ENCODE measurements around the gene BABAM2. TPM values are rescaled to one million over a fixed set of nuclear protein-coding genes. Genes with fewer than 3 reads are reported as not detected.

Gene BABAM2
- total and polyA plus RNA-seq, 3 experiments from 2014 or later, result 59.4 to 66.7 (median 65.6) TPM

DNA sequence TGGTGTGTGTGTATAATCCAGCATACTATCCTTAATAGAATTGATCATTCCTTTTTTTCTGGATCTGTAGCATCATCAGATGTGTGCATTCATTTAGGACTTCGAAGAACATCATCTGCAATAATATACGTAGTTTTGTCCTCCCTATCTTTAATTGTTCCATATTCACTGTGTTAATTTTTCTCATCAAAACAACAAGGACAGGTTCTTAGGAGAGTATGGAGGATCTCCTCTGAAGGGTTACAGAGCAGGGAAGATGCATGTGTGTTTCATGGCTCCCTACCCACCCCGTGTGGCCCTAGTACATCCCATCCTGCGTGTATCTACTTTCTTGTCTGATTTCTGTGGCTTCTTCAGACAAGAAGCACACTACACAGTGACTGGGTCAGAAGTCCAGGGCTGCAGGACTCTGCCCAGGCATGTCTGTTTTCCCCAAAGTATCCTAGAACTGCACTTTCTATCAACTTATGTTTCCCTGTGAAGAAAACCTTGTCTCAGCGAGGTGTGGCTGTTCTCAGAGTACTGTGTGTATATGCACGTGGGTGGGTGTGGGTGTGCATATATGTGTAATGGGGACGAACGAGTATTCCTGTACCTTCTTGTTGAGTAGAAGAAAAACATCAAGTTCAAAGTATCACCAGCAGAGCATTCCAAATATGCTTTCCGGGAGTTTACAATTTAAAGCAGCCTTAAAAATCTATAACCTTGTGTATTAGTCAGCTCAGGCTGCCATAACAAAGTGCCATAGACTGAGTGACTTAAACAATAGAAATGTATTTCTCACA lies 281.8 kb downstream of the BABAM2 start:
- H3K9me3 Mint-ChIP-seq, result peaks cover 0 to 13% (median 13%) of the 10 kb centered on the region in 5 donors

GRCh38 chr2:28173377-28173776 lies 282.8 kb downstream of the BABAM2 start:
- ChIA-PET POLR2A (no interaction called here), CTCF (no interaction called here)
- H3K4me1 ChIP-seq (ENCODE audit: insufficient read depth, low read length), result no peaks in the 10 kb centered on the region
- no peaks in the 10 kb centered on the region for H3K27me3 ChIP-seq (ENCODE audit: insufficient read depth, low read length, poor library complexity, severe bottlenecking)
- H3K27ac ChIP-seq (ENCODE audit: low read depth, low read length), result no peak overlapping the region
- peaks cover 0 to 1% of the 10 kb centered on the region in 2 donors for H3K27me3 Mint-ChIP-seq
- peaks cover 4 to 19% (median 5%) of the 10 kb centered on the region in 3 donors for H3K36me3 Mint-ChIP-seq
- H3K4me3 Mint-ChIP-seq, result no peak overlapping the region
- no peaks in the 10 kb centered on the region for H3K4me1 Mint-ChIP-seq
- H3K9me3 ChIP-seq (ENCODE audit: low read length), result no peaks in the 10 kb centered on the region
- no peak for DNase-seq
- H3K27ac Mint-ChIP-seq, result no peak overlapping the region
- peaks cover 0 to 19% (median 16%) of the 10 kb centered on the region in 5 donors for H3K9me3 Mint-ChIP-seq
- H3K4me3 ChIP-seq (ENCODE audit: low read length), result no peak overlapping the region
- H3K36me3 ChIP-seq (ENCODE audit: insufficient read depth, low read length), result no peaks in the 10 kb centered on the region

More for the DNA sequence above, 281.8 kb downstream of the BABAM2 start:
- POLR2A ChIA-PET, result no interaction called here
- Histone ChIP-seq H3K27me3 (ENCODE audit: insufficient read depth, low read length, poor library complexity, severe bottlenecking) (no peaks in the 10 kb centered on the region), H3K4me1 (ENCODE audit: insufficient read depth, low read length) (no peaks in the 10 kb centered on the region), H3K27ac (ENCODE audit: low read depth, low read length) (no peak overlapping the region), H3K36me3 (ENCODE audit: insufficient read depth, low read length) (no peaks in the 10 kb centered on the region), H3K9me3 (ENCODE audit: low read length) (no peaks in the 10 kb centered on the region), H3K4me3 (ENCODE audit: low read length) (no peak overlapping the region)
- Mint-ChIP-seq H3K36me3 (peaks cover 2 to 15% (median 5%) of the 10 kb centered on the region in 3 donors), H3K27me3 (peaks cover 0 to 1% of the 10 kb centered on the region in 2 donors), H3K4me3 (no peak overlapping the region), H3K4me1 (no peaks in the 10 kb centered on the region), H3K27ac (peak overlapping the region in 1 of 8 donors; percentile 51)
- no peak for DNase-seq
- CTCF ChIA-PET, result no interaction called here

- no peaks in the 10 kb centered on the region for H3K27me3 ChIP-seq (ENCODE audit: insufficient read depth, low read length, poor library complexity, severe bottlenecking)
- peaks cover 0 to 1% of the 10 kb centered on the region in 2 donors for H3K27me3 Mint-ChIP-seq
- H3K4me3 ChIP-seq (ENCODE audit: low read length), result no peak overlapping the region
- peaks cover 4 to 24% (median 5%) of the 10 kb centered on the region in 3 donors for H3K36me3 Mint-ChIP-seq
- DNase-seq, result no peak
- CTCF ChIA-PET, result no interaction called here
- no peaks in the 10 kb centered on the region for H3K4me1 ChIP-seq (ENCODE audit: insufficient read depth, low read length)
- H3K36me3 ChIP-seq (ENCODE audit: insufficient read depth, low read length), result no peaks in the 10 kb centered on the region
- H3K27ac Mint-ChIP-seq, result no peak overlapping the region
- no peaks in the 10 kb centered on the region for H3K9me3 ChIP-seq (ENCODE audit: low read length)
- no peak overlapping the region for H3K4me3 Mint-ChIP-seq
- peaks cover 0 to 19% (median 16%) of the 10 kb centered on the region in 5 donors for H3K9me3 Mint-ChIP-seq
- H3K27ac ChIP-seq (ENCODE audit: low read depth, low read length), result no peak overlapping the region
- POLR2A ChIA-PET, result no interaction called here
- no peaks in the 10 kb centered on the region for H3K4me1 Mint-ChIP-seq
Observed at GRCh38 chr2:28174211-28174610, 283.7 kb downstream of the BABAM2 start.

GRCh38 chr2:28175028-28175427 lies 284.5 kb downstream of the BABAM2 start:
- CTCF ChIA-PET, result no interaction called here

GRCh38 chr2:28178946-28179345 lies 288.4 kb downstream of the BABAM2 start:
- POLR2A ChIA-PET, result no interaction called here
- Histone ChIP-seq H3K9me3 (ENCODE audit: low read length) (no peaks in the 10 kb centered on the region), H3K4me3 (ENCODE audit: low read length) (no peak overlapping the region), H3K27ac (ENCODE audit: low read depth, low read length) (no peak overlapping the region), H3K27me3 (ENCODE audit: insufficient read depth, low read length, poor library complexity, severe bottlenecking) (no peaks in the 10 kb centered on the region), H3K4me1 (ENCODE audit: insufficient read depth, low read length) (no peaks in the 10 kb centered on the region), H3K36me3 (ENCODE audit: insufficient read depth, low read length) (no peaks in the 10 kb centered on the region)
- Mint-ChIP-seq H3K36me3 (peaks cover 2 to 24% (median 5%) of the 10 kb centered on the region in 3 donors), H3K4me1 (no peaks in the 10 kb centered on the region), H3K27me3 (no peaks in the 10 kb centered on the region), H3K27ac (no peak overlapping the region), H3K4me3 (no peak overlapping the region), H3K9me3 (peaks cover 0 to 19% (median 16%) of the 10 kb centered on the region in 5 donors)
- CTCF ChIA-PET, result no interaction called here
- no peak for DNase-seq

More at GRCh38 chr2:28175028-28175427, 284.5 kb downstream of the BABAM2 start:
- Mint-ChIP-seq H3K4me1 (no peaks in the 10 kb centered on the region), H3K27ac (no peak overlapping the region), H3K27me3 (peaks cover 0 to 1% of the 10 kb centered on the region in 2 donors), H3K4me3 (no peak overlapping the region), H3K36me3 (peaks cover 4 to 24% (median 5%) of the 10 kb centered on the region in 3 donors), H3K9me3 (peaks cover 0 to 19% (median 16%) of the 10 kb centered on the region in 5 donors)
- POLR2A ChIA-PET, result no interaction called here
- no peaks in the 10 kb centered on the region for H3K36me3 ChIP-seq (ENCODE audit: insufficient read depth, low read length)
- no peak for DNase-seq
- H3K4me1 ChIP-seq (ENCODE audit: insufficient read depth, low read length), result no peaks in the 10 kb centered on the region
- H3K27ac ChIP-seq (ENCODE audit: low read depth, low read length), result no peak overlapping the region
- no peak overlapping the region for H3K4me3 ChIP-seq (ENCODE audit: low read length)
- no peaks in the 10 kb centered on the region for H3K27me3 ChIP-seq (ENCODE audit: insufficient read depth, low read length, poor library complexity, severe bottlenecking)
- H3K9me3 ChIP-seq (ENCODE audit: low read length), result no peaks in the 10 kb centered on the region

- peak overlapping the region in 3 of 8 donors; percentile 39 to 66 (median 43) for H3K27ac Mint-ChIP-seq
- H3K4me3 ChIP-seq (ENCODE audit: low read length), result no peak overlapping the region
- H3K9me3 Mint-ChIP-seq, result peaks cover 0 to 10% (median 9%) of the 10 kb centered on the region in 5 donors
- CTCF ChIA-PET, result no interaction called here
- DNase-seq, result no peak
- no peaks in the 10 kb centered on the region for H3K4me1 ChIP-seq (ENCODE audit: insufficient read depth, low read length)
- no peaks in the 10 kb centered on the region for H3K27me3 ChIP-seq (ENCODE audit: insufficient read depth, low read length, poor library complexity, severe bottlenecking)
- H3K9me3 ChIP-seq (ENCODE audit: low read length), result no peaks in the 10 kb centered on the region
- no peaks in the 10 kb centered on the region for H3K4me1 Mint-ChIP-seq
- POLR2A ChIA-PET, result no interaction called here
- peaks cover 2 to 14% (median 4%) of the 10 kb centered on the region in 3 donors for H3K36me3 Mint-ChIP-seq
- H3K27ac ChIP-seq (ENCODE audit: low read depth, low read length), result no peak overlapping the region
- no peaks in the 10 kb centered on the region for H3K27me3 Mint-ChIP-seq
- no peaks in the 10 kb centered on the region for H3K36me3 ChIP-seq (ENCODE audit: insufficient read depth, low read length)
- no peak overlapping the region for H3K4me3 Mint-ChIP-seq
Observed at GRCh38 chr2:28181801-28182200, 291.3 kb downstream of the BABAM2 start.

GRCh38 chr2:28182348-28182747 lies 291.8 kb downstream of the BABAM2 start:
- H3K27ac ChIP-seq (ENCODE audit: low read depth, low read length), result no peak overlapping the region
- no peaks in the 10 kb centered on the region for H3K9me3 ChIP-seq (ENCODE audit: low read length)
- Mint-ChIP-seq H3K9me3 (peaks cover 0 to 5% (median 3%) of the 10 kb centered on the region in 5 donors), H3K4me1 (no peaks in the 10 kb centered on the region), H3K27me3 (no peaks in the 10 kb centered on the region), H3K36me3 (peaks cover 2 to 9% (median 4%) of the 10 kb centered on the region in 3 donors), H3K27ac (peak overlapping the region in 3 of 8 donors; percentile 30 to 48 (median 39)), H3K4me3 (no peak overlapping the region)
- no peaks in the 10 kb centered on the region for H3K27me3 ChIP-seq (ENCODE audit: insufficient read depth, low read length, poor library complexity, severe bottlenecking)
- H3K4me3 ChIP-seq (ENCODE audit: low read length), result no peak overlapping the region
- CTCF ChIA-PET, result no interaction called here
- POLR2A ChIA-PET, result no interaction called here
- no peaks in the 10 kb centered on the region for H3K4me1 ChIP-seq (ENCODE audit: insufficient read depth, low read length)
- DNase-seq, result no peak
- H3K36me3 ChIP-seq (ENCODE audit: insufficient read depth, low read length), result no peaks in the 10 kb centered on the region

- ChIA-PET POLR2A (no interaction called here), CTCF (no interaction called here)
- Mint-ChIP-seq H3K4me3 (no peak overlapping the region), H3K36me3 (peaks cover 0 to 4% (median 0%) of the 10 kb centered on the region in 3 donors), H3K27me3 (no peaks in the 10 kb centered on the region), H3K27ac (no peak overlapping the region), H3K9me3 (no peaks in the 10 kb centered on the region), H3K4me1 (no peaks in the 10 kb centered on the region)
- Histone ChIP-seq H3K36me3 (ENCODE audit: insufficient read depth, low read length) (no peaks in the 10 kb centered on the region), H3K9me3 (ENCODE audit: low read length) (no peaks in the 10 kb centered on the region), H3K4me1 (ENCODE audit: insufficient read depth, low read length) (no peaks in the 10 kb centered on the region), H3K27ac (ENCODE audit: low read depth, low read length) (no peak overlapping the region), H3K4me3 (ENCODE audit: low read length) (no peak overlapping the region), H3K27me3 (ENCODE audit: insufficient read depth, low read length, poor library complexity, severe bottlenecking) (no peaks in the 10 kb centered on the region)
- DNase-seq, result no peak
Observed at GRCh38 chr2:28185153-28185552, 294.6 kb downstream of the BABAM2 start.

Data from CD8-positive, alpha-beta memory T cell (primary cell).